ENCODE data around the gene UGGT1.

DNA sequence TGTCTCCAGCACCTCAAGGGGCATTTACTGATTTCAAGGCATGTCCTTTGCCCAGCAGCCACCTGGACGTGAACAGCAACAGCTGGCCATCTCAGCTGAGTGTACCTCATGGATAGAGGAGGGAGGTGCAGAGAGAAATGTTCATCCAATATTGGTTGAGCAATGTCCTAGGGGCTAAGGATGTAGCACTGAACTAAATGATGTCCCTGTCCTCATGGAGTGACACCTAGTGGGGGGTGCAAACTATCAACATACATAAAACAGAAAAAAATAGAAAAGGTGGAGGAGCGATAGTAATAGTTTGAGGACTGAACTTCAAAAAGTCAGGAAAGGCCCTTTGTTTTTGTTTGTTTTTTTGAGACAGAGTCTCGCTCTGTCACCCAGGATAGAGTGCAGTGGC lies 4.8 kb upstream of the UGGT1 start:
- TF ChIP-seq, protein P1, sequence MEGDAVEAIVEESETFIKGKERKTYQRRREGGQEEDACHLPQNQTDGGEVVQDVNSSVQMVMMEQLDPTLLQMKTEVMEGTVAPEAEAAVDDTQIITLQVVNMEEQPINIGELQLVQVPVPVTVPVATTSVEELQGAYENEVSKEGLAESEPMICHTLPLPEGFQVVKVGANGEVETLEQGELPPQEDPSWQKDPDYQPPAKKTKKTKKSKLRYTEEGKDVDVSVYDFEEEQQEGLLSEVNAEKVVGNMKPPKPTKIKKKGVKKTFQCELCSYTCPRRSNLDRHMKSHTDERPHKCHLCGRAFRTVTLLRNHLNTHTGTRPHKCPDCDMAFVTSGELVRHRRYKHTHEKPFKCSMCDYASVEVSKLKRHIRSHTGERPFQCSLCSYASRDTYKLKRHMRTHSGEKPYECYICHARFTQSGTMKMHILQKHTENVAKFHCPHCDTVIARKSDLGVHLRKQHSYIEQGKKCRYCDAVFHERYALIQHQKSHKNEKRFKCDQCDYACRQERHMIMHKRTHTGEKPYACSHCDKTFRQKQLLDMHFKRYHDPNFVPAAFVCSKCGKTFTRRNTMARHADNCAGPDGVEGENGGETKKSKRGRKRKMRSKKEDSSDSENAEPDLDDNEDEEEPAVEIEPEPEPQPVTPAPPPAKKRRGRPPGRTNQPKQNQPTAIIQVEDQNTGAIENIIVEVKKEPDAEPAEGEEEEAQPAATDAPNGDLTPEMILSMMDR (IDR thresholded peaks at IDR 0.05): no peak
- TF ChIP-seq POLR2A (IDR thresholded peaks at IDR 0.05): no peak

Data from lower leg skin (tissue), 3 donors.